Glomerular endothelial cell (primary cell): Measurements from ENCODE around the gene C4orf33. TPM values are rescaled to one million over a fixed set of nuclear protein-coding genes. Genes with fewer than 3 reads are reported as not detected.
"Not testable (repeated sequence)": the region's sequence is repeated elsewhere in the genome, so short reads cannot be mapped to it uniquely, and the experiment has no call there.

ENCODE experiments used
- DNase-seq: peaks from one replicate; pipeline ENCODE4 v3.0.0-alpha.2; 2011; ENCODE audit warnings: low read depth, low spot score; ENCODE audit errors: extremely low read depth
- total RNA-seq: library from RNA; depleted of rRNA; stranded (reverse); fragments of >200 nt; gene quantifications from 2 replicates; pipeline ENCODE4 v1.2.3, GENCODE V29; 2015

C4orf33 gene
- total RNA-seq, 1 donor from 2014 or later: 7.8 TPM

DNA sequence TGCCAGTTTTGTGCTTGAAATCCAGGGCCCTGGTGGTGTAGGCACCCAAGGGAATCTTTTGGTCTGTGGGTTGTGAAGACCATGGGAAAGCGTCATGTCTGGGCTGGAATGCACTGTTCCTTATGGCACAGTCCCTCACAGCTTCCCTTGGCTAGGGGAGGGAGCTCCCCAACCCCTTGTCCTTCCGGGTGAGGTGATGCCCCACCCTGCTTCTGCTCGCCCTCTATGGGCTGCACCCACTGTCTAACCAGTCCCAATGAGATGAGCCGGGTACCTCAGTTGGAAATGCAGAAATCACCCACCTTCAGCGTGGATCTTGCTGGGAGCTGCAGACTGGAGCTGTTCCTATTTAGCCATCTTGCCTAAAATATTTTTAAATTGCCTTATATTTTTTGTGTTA lies 30.7 kb downstream of the C4orf33 start:
- not testable (repeated sequence) for DNase-seq

DNA sequence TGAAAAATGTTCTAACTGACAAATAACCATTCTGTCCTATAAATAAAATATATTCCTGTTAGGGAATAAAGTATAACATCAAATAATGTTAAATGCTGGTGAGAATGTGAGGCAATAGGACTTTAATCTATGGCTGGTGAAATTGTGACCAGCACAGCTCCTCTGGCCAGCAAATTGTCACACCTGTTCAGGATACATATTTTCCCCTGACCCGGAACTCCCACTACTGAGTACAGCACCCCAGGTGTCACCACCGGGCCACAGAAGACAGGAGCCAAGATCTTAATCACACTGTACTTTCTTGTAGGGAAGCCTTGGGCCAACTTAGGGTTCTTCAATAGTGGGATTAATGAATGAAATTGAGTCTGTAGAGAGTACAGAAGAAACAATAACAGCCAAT lies 33.2 kb downstream of the C4orf33 start:
- no peak for DNase-seq

DNA sequence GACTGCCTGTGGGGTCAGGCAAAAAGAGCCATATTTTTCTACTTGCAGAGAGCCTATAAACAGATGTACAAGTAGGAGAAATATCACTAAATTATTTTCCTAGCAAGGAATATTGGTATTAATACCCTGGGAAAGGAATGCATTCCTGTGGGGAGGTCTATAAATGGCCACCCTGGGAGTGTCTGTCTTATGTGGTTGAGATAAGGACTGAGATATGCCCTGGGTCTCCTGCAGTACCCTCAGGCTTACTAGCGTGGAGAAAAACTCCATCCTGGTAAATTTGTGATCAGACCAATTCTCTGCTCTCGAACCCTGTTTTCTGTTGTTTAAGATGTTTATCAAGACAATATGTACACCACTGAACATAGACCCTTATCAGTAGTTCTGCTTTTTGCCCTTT lies 35.4 kb downstream of the C4orf33 start:
- no peak for DNase-seq

DNA sequence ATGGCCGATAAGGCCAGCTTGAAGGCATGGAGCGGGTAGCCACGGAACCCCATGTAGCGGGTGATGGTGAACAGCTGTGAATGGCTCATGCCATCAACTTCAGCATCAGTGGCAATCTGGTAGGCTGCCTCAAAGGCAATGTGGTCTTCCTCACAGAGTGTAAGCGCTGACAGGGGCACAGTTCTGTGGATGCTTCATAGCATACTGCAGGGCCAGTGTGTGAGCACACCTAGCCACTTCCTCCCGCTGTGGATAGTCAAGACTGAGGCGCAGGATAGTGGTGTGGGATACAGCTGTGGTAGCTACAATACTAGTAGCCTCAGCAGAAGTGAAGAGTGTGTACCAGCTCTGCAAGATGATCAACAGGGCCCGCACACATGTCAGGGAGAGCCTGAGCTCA lies 40.5 kb downstream of the C4orf33 start:
- no peak for DNase-seq

DNA sequence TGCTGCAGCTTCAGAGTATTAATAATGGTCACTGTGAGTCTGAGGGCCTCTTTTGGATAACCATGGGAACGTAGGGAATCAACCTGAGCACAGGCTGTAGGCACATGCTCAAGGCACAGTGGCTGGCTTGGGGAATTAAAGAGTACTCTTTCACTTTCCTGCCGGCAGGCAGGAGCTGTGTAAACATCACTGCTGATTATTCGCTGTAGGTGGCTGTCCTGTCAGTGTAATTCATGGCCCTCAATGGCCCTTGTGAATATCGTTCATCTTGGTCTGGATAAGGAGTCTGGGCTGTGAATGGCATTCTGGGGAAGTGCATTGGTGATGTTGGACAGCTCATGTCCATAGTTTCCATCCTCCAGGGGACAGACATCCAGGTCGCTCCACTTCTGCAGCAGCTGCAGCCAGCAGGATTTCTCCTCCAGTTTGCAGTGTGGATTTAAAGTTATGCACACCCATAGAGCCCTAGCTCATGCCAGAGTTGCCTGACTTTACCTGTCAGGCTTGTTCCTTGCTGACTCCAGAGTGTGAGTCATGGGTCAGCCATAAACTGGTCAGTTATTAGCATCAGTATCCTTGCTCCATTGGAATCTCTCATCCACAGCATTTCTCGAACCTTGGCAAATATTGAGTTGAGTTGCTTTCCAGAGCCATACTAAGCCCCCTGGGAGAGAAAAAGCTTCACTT lies 43.0 kb downstream of the C4orf33 start:
- DNase-seq: no peak

DNA sequence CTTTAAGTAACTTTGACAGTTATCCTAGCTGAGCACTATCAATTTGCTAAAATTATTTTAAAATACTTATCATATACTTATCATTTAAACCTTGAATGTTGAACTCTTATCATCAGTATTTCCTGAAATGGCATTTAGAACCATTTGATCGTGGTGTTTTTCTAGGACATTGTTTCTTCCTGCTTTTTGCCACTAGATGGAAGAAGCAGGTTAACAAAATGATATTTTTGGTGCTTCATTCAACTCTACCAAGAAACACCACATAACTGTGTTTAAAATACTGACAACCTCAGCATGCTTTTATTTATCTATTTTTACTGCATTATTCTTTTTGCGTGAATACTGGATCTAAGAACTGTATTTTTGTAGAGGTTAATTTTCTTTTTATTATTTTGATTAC lies 44.6 kb downstream of the C4orf33 start:
- no peak for DNase-seq

DNA sequence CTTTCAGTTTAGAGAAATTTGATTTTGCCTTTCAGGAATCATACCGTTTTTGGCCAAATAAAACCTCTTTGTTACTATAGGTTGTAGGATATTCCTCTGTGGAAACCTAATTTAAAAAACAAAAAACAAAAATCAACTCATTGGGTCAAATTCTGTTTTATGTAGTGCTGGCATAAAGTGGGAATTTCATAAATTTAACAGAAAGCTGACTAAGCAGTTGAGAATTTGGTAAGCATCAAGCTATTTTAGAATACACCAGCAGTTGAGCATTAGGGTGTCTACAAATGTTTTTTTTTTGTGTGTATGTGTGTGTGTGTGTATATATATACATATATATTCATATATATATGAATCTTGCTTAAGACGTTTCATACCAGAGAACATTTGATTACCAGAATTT lies 47.4 kb downstream of the C4orf33 start:
- DNase-seq: no peak

DNA sequence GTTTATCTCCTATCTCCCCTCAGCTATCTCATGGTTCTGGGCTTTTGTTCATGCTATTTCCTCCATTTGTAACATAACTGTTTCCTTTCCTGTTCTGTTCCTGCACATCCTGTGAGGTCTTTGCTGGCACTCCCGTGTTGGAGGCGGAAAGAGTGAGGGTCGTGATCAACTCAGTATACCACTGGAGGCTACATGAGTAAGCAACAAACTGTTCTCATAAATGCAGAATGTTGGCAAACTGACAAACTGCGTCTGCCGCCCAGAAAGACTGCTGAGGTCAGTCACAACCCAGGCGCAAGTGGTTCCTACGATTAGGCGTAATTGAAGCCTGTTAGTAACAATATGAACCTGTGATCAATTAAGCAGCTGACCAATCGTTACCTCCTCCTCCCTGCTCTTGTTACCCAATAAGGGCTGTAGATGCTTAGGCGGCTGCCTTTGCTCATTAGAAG lies 48.8 kb downstream of the C4orf33 start:
- DNase-seq: peak; percentile 20

DNA sequence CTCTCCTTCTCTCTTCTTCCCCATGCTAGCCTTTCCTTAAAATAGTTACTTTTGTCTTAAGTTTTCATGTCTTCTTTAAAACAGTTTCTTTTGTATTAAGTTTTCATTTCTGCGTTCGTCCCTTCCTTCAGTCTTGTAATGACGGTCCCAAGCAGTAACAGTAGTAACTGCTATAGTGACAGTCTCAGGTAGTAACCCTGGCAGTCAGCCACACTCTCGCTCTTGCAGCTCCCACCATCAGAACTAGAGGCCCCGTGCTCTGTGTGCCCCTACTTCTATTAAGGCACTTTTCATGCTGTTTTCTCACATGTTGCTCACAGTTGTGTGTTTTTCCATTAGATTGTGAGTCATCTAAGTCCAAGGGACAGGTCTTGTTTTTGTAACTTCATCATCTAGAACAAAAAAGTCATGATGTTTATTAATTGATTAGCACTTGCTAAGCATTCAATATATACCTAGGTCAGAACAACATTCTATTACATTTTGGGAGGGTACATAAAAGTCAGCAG lies 49.3 kb downstream of the C4orf33 start:
- no peak for DNase-seq

DNA sequence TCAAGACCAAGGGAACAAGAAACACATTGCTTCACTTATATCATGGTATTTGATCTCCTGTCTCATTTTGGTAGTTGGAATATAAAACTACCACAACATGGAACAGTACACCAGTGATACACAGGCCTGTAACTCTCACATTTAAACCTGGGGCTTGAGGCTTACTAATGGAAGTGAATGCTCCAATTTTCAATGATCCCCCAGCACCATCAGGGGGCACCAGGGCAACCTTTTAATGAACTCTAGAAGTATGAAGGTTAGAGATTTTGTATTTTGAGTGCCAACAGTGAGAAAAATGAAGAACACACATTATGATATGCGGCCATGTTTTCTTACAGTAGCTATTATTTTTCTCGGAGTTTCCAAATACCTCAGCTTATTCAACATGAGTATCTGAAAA lies 50.7 kb downstream of the C4orf33 start:
- no peak for DNase-seq

DNA sequence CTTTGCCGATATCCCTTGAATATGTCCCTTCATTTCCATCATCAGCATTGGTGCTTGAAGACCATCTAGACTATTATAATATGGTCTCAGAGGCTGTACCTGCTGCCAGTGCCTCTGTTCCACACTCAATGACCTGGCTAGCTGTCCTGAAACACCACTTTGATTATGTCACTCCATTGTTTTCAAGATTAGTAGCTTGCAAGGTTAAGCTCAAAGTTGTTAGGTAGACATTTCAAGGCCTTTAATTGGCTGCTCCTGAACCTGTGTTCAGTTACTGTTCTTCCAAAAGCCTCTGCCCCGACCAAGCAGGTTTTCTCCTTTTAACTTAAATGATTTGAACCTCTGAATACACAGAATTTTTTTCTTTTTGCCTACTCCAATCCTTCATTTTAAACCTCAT lies 52.9 kb downstream of the C4orf33 start:
- no peak for DNase-seq

DNA sequence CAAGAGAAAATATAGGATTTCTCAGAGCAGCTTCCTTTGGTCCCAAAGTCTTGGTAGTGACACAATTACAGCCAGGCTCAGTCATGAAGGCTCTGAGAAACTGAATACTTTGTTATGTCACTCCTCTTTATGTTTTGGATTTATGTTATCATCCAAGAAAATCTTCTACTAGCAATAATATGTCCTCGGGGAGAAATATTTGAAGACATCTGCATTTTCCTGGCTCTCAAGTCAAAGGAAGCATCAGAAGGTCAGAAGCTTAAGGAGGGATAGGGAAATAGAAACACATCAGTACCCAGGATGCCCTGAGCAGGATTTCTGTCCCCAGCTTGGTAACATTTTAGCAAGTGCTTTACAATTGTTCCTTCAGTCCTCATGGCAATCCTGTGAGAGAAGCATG lies 54.0 kb downstream of the C4orf33 start:
- DNase-seq: no peak

DNA sequence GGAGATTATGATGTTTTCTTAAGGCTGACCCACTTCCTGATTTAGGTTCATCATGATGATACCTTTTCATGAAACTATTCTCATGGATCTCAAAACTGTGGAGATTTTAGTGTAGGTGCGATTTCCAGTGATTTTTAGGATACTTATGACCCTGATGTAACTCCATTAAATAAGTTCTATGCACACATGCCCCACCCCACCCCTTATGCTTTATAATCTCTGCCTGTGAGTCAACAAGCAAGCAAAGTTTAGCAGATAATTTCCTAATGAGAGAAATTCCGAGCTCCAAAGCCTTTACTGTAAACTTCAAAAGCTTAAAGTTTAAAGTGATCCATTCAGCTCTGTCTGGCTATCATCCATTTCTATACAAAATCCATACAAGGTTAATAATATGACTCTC lies 56.4 kb downstream of the C4orf33 start:
- no peak for DNase-seq

DNA sequence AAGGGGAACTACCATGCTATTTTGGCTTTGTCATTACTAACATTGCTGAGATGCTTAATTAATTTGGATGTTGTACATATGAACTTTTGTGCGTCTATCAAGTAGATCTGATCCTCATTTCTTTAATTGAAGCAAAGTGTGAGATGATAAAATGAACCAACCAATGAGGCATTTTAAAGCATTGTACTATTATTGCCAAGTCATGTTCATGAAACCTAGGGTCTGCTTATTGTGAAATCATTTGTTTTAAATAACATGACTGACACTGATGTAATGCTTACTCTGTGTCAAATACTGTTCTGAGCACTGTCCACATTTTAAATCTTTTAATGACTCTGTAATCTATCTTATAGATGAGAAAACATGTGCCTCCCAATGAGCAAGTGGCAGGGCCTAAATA lies 57.7 kb downstream of the C4orf33 start:
- no peak for DNase-seq

DNA sequence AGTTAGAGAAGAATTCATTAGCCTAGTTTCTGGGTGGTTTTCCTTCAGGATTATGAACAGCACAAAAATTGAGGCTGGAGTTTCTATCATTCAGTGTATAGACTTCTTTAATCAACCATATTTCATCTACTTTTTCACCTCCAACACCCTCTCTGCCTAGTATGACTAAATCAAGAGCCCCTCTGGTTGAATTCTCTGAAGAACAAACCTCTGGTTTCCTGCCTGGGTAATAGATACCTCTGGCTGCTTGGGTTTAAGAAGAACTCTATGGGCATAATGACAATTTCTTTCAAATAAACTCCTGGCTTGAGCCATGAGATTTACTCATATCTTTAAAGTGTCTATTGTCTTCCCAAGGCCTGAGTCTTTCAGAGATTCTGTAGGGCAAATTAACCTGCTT lies 66.5 kb downstream of the C4orf33 start:
- no peak for DNase-seq

DNA sequence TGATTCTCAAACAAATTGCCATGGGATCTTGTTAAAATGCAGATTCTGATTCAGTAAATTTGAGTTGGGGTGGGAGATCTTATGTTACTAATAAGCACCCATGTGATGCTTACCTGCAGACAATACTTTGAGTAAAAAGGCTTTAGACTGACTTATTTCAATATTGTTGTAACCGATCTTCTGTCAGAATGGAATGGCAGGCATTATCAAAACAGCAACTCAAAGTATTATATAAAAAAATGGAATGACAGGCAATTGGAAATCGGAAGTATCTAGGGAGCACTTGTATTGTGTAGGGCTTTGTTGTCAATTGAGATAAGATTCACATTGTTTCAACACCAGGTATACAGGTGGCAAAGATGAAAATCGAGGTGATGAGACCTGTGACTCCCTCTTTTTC lies 67.5 kb downstream of the C4orf33 start:
- DNase-seq: no peak

DNA sequence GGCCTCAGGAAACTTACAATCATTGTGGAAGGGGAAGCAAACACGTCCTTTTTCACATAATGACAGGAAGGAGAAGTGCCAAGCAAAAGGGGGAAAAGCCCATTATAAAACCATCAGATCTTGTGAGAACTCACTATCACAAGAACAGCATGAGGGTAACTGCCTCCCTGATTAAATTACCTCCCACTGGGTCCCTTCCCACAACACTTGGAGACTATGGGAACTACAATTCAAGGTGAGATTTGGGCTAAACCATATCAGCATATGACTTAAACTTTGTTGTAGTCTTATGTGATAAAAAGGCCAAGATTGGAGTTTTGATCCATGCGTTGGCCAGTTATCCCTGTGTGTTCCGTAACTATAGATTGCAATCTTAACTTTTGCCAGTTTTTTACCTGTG lies 68.3 kb downstream of the C4orf33 start:
- DNase-seq: no peak

Other genes starting within 250 kb of the C4orf33 start
- 10.7 and 12.3 TPM in 2 replicates for gene SCLT1, start 2.6 kb upstream of the C4orf33 start, total RNA-seq